GM12892 (cell line): ENCODE measurements around the gene SDHA.
"Not testable (repeated sequence)": the region's sequence is repeated elsewhere in the genome, so short reads cannot be mapped to it uniquely, and the experiment has no call there.

Experiments used
- DNase-seq: peaks from one replicate; pipeline ENCODE4 v3.0.0; 2011; ENCODE audit not compliant: insufficient read length
- FAIRE-seq: peaks from 2 replicates; lab custom pipeline; 2011; peaks lifted over from hg19 to GRCh38; lab: Jason Lieb, UNC
- POLR2A ChIP-seq: IDR thresholded peaks from 2 replicates; pipeline ENCODE4 v1.6.1; 2011; ENCODE audit warnings: low read depth, low read length, control low read depth
- POLR2AphosphoS5 ChIP-seq: IDR thresholded peaks from 2 replicates; pipeline ENCODE4 v1.6.1; 2011; ENCODE audit warnings: low read depth, low read length, control low read depth
- TAF1 ChIP-seq: IDR thresholded peaks from 2 replicates; pipeline ENCODE4 v1.6.1; 2011; ENCODE audit warnings: low read depth, mild to moderate bottlenecking, control low read depth, low read length, borderline replicate concordance

SDHA gene

DNA sequence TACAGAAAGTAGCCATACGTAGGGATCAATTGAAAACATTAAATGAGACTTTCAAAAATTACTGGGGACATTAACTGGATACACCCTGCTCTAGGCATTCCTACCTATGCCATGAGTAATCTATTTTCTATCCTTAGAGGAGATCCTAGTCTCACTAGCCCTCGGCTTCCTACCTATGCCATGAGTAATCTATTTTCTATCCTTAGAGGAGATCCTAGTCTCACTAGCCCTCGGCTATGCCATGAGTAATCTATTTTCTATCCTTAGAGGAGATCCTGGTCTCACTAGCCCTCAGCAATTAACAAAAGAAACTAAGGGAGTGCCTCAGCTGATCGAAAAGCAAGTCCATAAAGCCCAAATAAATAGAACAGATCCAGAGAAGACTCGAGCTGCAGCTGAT lies 27.6 kb downstream of the SDHA start:
- DNase-seq, FAIRE-seq: not testable (repeated sequence)

DNA sequence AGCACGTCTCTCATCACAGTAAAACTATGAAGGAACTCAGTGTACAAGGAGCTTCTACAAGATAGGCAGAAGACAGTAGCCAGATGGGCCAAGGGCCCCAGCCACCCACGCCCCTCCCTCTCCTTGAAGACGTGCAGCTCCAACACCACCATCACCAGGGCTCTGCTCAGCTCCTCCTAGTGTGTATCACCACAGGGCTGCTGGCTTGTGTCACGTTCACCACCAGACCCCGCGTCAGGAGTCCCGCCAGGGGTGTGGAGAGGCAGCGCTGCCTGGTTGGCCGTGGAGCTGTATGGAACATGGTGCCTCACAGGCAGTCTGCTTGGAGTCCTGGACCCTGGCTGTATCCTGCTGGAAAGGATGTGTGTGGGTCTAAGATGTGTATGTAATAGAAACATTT lies 32.3 kb downstream of the SDHA start:
- not testable (repeated sequence) for DNase-seq, FAIRE-seq

DNA sequence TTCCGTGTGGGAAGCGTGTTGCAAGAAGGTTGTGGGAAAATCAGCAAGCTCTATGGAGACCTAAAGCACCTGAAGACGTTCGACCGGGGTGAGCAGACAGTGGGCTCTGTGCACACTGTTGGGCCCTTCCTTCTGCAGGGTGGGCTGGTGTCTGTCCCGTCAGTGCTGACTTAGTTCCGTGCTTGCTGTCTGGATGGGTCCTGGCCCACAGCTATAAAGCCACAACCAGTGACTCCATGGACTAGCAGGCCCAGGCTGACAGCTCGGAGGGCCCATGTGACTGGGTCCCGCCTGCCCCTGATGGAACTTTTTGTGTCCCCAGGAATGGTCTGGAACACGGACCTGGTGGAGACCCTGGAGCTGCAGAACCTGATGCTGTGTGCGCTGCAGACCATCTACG lies 32.9 kb downstream of the SDHA start:
- not testable (repeated sequence) for FAIRE-seq, DNase-seq

DNA sequence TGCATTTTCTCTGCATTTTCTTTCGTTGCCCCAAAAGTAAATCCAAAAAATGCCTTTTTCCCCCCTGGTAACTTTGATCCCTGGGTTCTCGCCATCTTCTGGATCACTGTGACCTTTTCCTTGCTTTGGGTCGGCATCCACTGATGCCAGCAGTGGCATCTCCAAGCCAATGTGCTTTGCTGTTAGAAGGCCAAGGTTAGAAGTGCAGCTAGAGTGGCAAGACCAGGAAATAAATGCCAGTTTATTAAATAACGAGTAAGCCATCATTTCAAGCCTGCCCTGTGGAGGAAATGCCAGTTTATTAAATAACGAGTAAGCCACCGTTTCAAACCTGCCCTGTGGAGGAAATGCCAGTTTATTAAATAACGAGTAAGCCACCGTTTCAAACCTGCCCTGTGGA lies 33.4 kb downstream of the SDHA start:
- DNase-seq, FAIRE-seq: not testable (repeated sequence)

DNA sequence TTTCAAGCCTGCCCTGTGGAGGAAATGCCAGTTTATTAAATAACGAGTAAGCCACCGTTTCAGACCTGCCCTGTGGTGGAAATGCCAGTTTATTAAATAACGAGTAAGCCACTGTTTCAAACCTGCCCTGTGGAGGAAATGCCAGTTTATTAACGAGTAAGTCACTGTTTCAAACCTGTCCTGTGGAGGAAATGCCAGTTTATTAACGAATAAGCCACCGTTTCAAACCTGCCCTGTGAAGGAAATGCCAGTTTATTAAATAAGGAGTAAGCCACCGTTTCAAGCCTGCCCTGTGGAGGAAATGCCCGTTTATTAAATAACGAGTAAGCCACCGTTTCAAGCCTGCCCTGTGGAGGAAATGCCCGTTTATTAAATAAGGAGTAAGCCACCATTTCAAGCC lies 33.9 kb downstream of the SDHA start:
- FAIRE-seq, DNase-seq: not testable (repeated sequence)

DNA sequence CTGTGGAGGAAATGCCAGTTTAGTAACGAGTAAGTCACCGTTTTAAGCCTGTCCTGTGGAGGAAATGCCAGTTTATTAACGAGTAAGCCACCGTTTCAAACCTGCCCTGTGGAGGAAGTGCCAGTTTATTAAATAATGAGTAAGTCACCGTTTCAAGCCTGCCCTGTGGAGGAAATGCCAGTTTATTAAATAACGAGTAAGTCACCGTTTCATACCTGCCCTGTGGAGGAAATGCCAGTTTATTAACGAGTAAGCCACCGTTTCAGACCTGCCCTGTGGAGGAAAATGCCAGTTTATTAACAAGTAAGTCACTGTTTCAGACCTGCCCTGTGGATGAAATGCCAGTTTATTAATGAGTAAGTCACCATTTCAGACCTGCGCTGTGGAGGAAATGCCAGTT lies 34.4 kb downstream of the SDHA start:
- no peak for TF ChIP-seq POLR2A
- no peak for TF ChIP-seq TAF1
- TF ChIP-seq POLR2AphosphoS5: no peak
- DNase-seq (no peak), FAIRE-seq (no peak)

DNA sequence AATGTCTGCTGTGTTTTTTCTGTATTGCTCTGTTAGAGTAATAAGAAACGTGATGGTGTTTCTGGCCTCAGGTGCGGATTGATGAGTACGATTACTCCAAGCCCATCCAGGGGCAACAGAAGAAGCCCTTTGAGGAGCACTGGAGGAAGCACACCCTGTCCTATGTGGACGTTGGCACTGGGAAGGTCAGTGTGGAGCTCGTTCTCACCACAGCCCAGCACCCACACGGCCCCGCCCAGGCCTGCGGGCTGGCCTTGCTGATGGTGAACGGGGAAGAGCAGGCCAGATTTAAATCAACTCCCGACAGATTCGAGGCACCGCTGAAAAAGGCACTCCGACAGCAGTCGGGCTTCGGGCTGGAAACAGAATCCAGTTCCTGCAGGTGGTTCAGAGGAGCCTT lies 36.2 kb downstream of the SDHA start:
- FAIRE-seq: not testable (repeated sequence)

DNA sequence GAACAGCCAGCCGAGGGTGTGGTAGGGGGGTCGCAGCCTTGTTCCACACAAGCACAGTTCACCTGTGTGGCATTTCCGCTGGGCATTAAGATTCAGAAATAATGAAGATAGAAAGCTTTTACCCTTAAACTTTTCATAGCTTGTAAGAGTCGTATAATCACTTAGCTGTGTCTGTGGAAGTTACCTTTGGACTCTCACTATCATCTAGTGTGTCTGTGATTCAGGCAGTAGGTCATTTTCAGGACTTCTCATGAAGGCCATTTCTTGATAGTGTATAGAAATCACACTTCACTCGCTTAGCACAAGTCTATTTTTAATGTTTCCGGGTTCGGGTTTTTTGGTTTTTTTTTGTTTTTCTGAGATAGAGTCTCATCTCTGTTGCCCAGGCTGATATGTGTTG lies 37.0 kb downstream of the SDHA start:
- not testable (repeated sequence) for DNase-seq, FAIRE-seq

More for the DNA sequence above, 36.2 kb downstream of the SDHA start:
- not testable (repeated sequence) for DNase-seq

DNA sequence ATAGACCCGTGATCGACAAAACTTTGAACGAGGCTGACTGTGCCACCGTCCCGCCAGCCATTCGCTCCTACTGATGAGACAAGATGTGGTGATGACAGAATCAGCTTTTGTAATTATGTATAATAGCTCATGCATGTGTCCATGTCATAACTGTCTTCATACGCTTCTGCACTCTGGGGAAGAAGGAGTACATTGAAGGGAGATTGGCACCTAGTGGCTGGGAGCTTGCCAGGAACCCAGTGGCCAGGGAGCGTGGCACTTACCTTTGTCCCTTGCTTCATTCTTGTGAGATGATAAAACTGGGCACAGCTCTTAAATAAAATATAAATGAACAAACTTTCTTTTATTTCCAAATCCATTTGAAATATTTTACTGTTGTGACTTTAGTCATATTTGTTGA lies 38.2 kb downstream of the SDHA start:
- not testable (repeated sequence) for FAIRE-seq, DNase-seq

DNA sequence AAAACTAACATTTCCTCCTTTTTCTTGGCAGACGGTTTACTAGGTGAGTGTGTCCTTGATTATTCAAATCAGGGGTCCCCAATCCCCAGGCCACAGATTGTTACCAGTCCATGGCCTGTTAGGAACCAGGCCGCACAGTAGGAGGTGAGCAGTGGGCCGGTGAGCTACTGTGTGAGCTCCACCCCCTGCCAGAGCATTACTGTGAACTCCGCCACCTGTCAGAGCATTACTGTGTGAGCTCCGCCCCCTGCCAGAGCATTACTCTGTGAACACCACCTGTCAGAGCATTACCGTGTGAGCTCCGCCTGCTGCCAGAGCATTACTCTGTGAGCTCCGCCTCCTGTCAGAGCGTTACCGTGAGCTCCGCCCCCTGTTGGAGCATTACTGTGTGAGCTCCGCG lies 39.0 kb downstream of the SDHA start:
- TF ChIP-seq POLR2A (no peak), TAF1 (no peak), POLR2AphosphoS5 (no peak)
- DNase-seq (no peak), FAIRE-seq (no peak)

DNA sequence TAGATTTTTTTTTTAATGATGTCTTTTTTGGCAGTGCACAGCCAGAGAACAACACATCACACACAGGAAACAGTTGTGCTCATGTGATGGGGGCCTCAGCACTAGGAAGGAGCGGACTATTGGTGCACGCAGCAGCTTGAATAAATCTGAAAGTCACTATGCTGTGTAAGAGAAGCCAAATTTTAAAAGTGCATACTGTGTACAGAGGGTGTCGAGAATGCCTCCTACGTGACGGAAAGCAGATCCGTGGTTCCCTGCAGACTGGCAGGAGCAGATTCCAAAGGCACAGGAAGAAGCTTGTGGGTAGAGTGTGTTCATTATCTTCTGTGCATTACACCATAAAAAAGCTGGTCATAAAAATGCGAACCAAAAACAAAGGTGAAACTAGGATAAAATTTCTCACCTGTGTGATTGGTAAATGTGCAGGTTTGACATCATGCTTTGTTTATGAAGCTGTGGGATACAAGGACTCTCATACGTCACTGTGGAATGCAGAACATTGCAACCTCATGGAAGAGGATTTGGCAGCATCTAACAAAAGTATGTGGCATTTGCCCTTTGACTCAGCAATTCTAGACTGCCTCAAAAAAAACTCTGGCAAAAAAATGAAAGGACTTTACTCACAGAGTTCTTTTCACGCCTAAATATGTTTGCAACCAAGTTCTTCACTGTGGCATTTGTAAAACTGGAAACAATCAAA lies 45.3 kb downstream of the SDHA start:
- FAIRE-seq, DNase-seq: not testable (repeated sequence)

DNA sequence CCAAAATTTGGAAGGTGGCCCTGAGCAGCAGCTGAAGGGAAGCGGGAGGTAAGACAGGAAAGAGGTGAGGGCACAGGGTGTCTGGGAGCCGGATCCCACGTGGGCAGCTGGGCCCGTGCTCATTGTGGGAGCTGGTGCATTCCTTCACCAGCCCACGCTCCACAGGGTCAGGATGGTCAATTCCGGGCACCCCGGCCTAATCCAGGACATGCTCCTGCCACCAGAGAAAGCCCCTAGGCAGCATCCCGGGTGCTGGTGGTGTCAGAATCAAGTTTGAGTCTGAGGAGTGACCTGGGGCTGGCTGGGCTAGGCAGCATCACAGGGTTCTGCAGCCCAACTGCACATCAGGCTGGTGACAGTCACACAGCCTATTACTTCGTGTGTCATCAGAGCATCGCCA lies 46.2 kb downstream of the SDHA start:
- no peak for FAIRE-seq
- DNase-seq: no peak
- TF ChIP-seq POLR2A (no peak), POLR2AphosphoS5 (no peak), TAF1 (no peak)

DNA sequence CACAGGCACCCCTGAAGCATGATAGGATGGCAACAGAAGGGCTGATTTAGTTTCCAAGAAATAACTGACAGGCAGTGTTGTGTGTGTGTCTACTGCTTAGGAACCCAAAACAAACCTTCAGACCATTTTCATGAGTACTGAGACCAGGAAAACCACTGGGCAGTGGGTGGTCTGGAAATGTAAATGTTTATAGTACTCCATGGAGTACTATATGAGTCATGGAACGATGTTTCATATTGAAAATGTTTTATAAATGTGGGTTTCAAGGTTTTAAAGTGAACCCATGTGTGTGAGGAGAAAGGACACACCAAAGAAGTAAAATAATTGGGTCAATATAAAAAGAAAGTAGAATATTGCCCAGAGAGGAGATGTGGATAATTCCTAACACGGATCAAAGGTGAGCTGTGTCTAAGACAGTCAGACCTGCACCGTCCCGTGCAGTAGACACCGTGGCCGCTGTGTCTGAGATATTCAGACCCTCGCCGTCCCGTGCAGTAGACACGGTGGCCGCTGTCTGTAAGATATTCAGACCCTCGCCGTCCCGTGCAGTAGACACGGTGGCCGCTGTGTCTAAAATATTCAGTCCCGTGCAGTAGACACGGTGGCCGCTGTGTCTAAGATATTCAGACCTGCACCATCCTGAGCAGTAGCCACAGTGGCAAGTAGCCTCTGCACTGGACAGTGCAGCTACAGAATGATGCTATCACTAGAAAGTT lies 48.3 kb downstream of the SDHA start:
- DNase-seq, FAIRE-seq: not testable (repeated sequence)

DNA sequence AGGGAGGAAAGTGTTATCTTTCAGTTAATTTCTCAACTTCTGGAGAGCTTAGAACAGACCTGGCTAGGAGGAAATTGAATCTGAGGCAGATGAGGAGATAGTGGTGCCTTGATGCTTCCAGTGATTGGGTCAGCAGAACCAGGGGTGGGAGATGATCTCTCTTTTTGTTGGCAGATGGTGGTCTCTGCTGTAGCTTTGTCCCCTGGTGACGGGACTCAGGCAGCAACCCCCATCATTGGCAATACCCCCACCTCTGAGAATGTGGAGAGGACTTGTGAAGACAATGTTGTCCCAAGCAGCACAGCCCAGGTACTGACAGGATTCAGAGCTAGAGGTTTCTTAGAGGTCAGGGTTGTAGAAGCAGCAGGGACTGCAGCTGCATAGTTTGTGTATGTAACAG lies 49.6 kb downstream of the SDHA start:
- FAIRE-seq (no peak), DNase-seq (no peak)
- TF ChIP-seq POLR2A (no peak), POLR2AphosphoS5 (no peak), TAF1 (no peak)

DNA sequence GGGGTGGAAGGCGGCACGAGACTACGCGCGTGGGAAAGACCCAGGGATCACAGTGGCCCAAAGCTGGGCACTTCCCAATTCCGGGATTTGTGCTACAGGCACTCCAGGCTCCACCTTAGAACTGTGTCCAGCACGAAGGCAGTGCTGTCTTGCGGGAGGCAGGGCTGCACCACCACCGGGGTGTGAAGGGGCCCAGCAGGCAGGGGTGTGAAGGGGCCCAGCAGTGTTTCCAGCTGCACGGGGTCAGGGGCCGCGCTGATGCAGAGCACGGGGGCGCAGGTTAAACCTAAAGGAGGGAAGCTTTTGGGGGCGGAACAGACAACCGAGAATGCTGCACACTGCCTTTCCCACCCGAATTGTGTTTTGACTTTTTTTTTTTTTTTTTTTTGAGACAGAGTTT lies 52.2 kb downstream of the SDHA start:
- no peak for TF ChIP-seq TAF1
- TF ChIP-seq POLR2AphosphoS5: no peak
- no peak for TF ChIP-seq POLR2A
- DNase-seq (no peak), FAIRE-seq (no peak)

DNA sequence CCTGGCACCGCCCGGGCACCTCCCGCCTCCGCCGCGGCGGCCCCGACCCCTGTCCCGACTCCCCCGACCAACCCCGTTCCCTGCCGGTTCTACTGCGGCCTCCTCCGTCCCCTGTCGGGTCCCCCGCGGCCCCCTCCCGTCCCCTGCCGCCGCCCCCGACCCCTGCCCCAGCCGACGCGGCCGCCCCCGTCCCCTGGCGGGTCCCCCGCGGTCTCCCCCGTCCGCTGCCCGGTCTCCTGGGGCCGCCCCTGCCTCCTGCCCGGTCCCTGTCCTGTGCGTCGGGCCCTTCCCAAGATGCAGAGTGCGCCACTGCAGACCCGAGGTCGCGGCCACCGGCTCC lies 53.7 kb downstream of the SDHA start:
- DNase-seq, FAIRE-seq: not testable (repeated sequence)

DNA sequence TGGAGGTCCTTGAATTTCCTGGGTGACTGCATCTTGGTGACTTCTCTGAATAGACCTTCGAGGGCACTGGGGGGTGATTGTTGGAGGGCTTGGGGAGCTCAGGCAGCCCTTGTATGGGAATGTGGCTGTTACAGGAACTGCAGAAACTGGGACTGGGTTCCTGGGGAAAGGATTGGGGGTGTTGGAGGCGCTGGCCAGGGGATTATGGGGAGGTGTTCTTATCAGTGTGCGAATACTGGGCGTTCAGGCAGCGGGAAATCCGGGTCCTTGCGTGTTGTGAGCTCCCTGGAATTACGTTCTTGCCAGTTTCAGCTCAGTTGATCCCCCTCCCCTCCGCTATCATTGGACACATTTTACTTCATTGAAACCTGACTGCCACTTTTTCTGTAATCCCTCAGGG lies 55.0 kb downstream of the SDHA start:
- not testable (repeated sequence) for DNase-seq, FAIRE-seq

DNA sequence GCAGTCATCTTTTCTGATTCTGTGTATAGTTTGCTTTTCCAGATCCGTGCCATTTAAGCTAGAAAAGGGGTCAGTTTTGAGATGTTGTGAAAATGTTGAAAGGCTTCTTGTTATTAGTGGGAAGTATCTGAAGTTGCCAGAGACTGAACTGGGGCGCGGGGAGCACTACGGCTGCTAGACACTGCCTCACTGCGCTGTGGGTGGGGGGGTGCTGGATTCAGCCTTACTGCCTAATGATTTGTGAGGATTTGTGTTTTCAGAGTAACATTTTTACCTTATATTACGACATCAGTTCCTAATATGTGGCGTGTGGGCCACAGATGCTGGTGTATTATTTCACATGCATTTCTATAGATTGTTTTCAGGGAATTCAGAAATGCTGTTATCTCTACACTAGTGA lies 55.4 kb downstream of the SDHA start:
- not testable (repeated sequence) for DNase-seq, FAIRE-seq

DNA sequence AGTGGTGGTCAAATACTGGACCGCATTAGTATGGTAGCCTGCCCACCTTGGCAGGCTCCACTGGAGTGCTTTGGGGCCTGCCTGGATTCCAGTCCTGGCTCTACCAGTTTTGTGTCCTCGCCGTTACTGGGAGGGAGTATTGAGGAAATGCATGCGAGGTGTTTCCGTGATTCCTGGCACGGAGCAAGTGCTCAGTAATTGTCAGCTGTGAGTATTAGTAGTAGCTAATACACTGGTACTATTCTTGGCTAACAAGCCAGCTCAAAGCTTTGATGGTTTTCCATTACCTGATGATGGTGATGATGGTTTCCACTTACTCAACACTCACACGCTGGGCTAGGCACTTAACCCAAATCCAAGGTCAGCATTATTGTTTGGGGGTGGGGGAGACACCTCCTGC lies 56.2 kb downstream of the SDHA start:
- not testable (repeated sequence) for FAIRE-seq, DNase-seq
